Mesodermal cell (in vitro differentiated cells): Measurements from ENCODE around the gene PRSS36.
"Not testable (repeated sequence)": the region's sequence is repeated elsewhere in the genome, so short reads cannot be mapped to it uniquely, and the experiment has no call there.

Experiments used
- H3K27ac ChIP-seq: 2 replicates; pipeline ENCODE4 v1.7.0; 2013; ENCODE audit warnings: mild to moderate bottlenecking, low read depth, low read length, moderate library complexity; ENCODE audit not compliant: severe bottlenecking
- H3K36me3 ChIP-seq: 2 replicates; pipeline ENCODE4 v1.7.1; 2013; ENCODE audit warnings: mild to moderate bottlenecking, low read length, moderate library complexity; ENCODE audit not compliant: control insufficient read depth, insufficient read depth
- H3K4me1 ChIP-seq: one replicate; pipeline ENCODE4 v1.7.1; 2013; ENCODE audit warnings: mild to moderate bottlenecking, low read length; ENCODE audit not compliant: insufficient read depth, control insufficient read depth, poor library complexity, severe bottlenecking
- H3K4me3 ChIP-seq: 2 replicates; pipeline ENCODE4 v1.7.0; 2013; ENCODE audit warnings: low read length, control low read depth, mild to moderate bottlenecking; ENCODE audit not compliant: insufficient read depth, poor library complexity, severe bottlenecking; ENCODE audit errors: extremely low read depth
- H3K9me3 ChIP-seq: 2 replicates; pipeline ENCODE4 v1.7.1; 2013; ENCODE audit warnings: mild to moderate bottlenecking, low read length, moderate library complexity; ENCODE audit not compliant: control insufficient read depth
- WGBS, 2 experiments: methylation state at CpG; one replicate each; pipeline ENCODE4 v1.1.5; 2013; ENCODE audit warnings: missing lambda C conversion rate in 2 of 2; ENCODE audit not compliant: insufficient coverage in 2 of 2; 5-methylcytosine and 5-hydroxymethylcytosine counted together

PRSS36 gene

GRCh38 chr16:31183432-31184428 lies 33.9 kb upstream of the PRSS36 start:
- peak overlapping the region; percentile 89 for H3K4me3 ChIP-seq
- H3K9me3 ChIP-seq: no peaks in the 10 kb centered on the region
- H3K36me3 ChIP-seq: peaks cover 78% of the 10 kb centered on the region
- H3K4me1 ChIP-seq: peaks cover 15% of the 10 kb centered on the region
- 94 to 96% methylated on average over 9 to 10 of the region's 10 CpGs for WGBS, 2 experiments
- no peak overlapping the region for H3K27ac ChIP-seq

GRCh38 chr16:31182391-31182790 lies 32.5 kb upstream of the PRSS36 start:
- Histone ChIP-seq H3K27ac (no peak overlapping the region), H3K4me1 (peaks cover 15% of the 10 kb centered on the region), H3K36me3 (peaks cover 65% of the 10 kb centered on the region), H3K4me3 (peak overlapping the region; percentile 89), H3K9me3 (no peaks in the 10 kb centered on the region)
- 34% methylated on average over 6 to 7 of the region's 7 CpGs for WGBS, 2 experiments

GRCh38 chr16:31181102-31181830 lies 31.4 kb upstream of the PRSS36 start:
- peaks cover 53% of the 10 kb centered on the region for H3K36me3 ChIP-seq
- peak overlapping the region; percentile 89 for H3K4me3 ChIP-seq
- H3K9me3 ChIP-seq: no peaks in the 10 kb centered on the region
- WGBS, 2 experiments: 3% methylated on average over 22 of the region's 31 CpGs
- peak overlapping the region; percentile 99 for H3K27ac ChIP-seq
- H3K4me1 ChIP-seq: peaks cover 15% of the 10 kb centered on the region

- Histone ChIP-seq H3K27ac (peak within 1 kb of the TSS; percentile 99), H3K4me3 (peak within 1 kb of the TSS; percentile 89), H3K4me1 (peaks cover 15% of the 10 kb centered on the region), H3K36me3 (peaks cover 40% of the 10 kb centered on the region), H3K9me3 (no peaks in the 10 kb centered on the region)
- 0% methylated on average over 60 to 63 of the region's 69 CpGs for whole genome bisulfite sequencing, 2 experiments
Measured at GRCh38 chr16:31179747-31180459, 30.0 kb upstream of the PRSS36 start, which contains the start of gene FUS. Gene FUS, plus strand, starts transcription at chr16:31180139. Its CDS starts 76 bp downstream, at chr16:31180215.

- WGBS, 2 experiments: 8 to 9% methylated on average over 27 of the region's 27 CpGs
- Histone ChIP-seq H3K9me3 (no peaks in the 10 kb centered on the region), H3K27ac (peak overlapping the region; percentile 99), H3K4me3 (peak overlapping the region; percentile 89), H3K36me3 (peaks cover 33% of the 10 kb centered on the region), H3K4me1 (peaks cover 15% of the 10 kb centered on the region)
Measured at GRCh38 chr16:31179219-31179746, 29.4 kb upstream of the PRSS36 start.

GRCh38 chr16:31177136-31177535 lies 27.3 kb upstream of the PRSS36 start:
- Histone ChIP-seq H3K4me3 (no peak overlapping the region), H3K27ac (no peak overlapping the region), H3K36me3 (peaks cover 12% of the 10 kb centered on the region), H3K4me1 (no peaks in the 10 kb centered on the region), H3K9me3 (no peaks in the 10 kb centered on the region)
- 83 to 96% methylated on average over 3 of the region's 3 CpGs for WGBS, 2 experiments

GRCh38 chr16:31170048-31170447 lies 20.2 kb upstream of the PRSS36 start:
- not testable (repeated sequence) for H3K4me1 ChIP-seq, H3K9me3 ChIP-seq, H3K36me3 ChIP-seq, H3K4me3 ChIP-seq
- H3K27ac ChIP-seq: peak overlapping the region; percentile 24
- WGBS, 2 experiments: no CpG with 5 or more reads among the region's 2 CpGs

GRCh38 chr16:31168848-31169247 lies 19.0 kb upstream of the PRSS36 start:
- Histone ChIP-seq H3K36me3 (no peaks in the 10 kb centered on the region), H3K4me3 (no peak overlapping the region), H3K27ac (no peak overlapping the region), H3K4me1 (no peaks in the 10 kb centered on the region), H3K9me3 (no peaks in the 10 kb centered on the region)
- WGBS, 2 experiments: 89 to 100% methylated on average over 1 of the region's 2 CpGs

- Histone ChIP-seq H3K36me3 (no peaks in the 10 kb centered on the region), H3K27ac (no peak overlapping the region), H3K9me3 (no peaks in the 10 kb centered on the region), H3K4me1 (no peaks in the 10 kb centered on the region), H3K4me3 (no peak overlapping the region)
- 87 to 93% methylated on average over 7 to 8 of the region's 8 CpGs for WGBS, 2 experiments
Measured at GRCh38 chr16:31167315-31167714, 17.4 kb upstream of the PRSS36 start.

- 78 to 84% methylated on average over 5 to 8 of the region's 8 CpGs for WGBS, 2 experiments
- Histone ChIP-seq H3K27ac (no peak overlapping the region), H3K36me3 (no peaks in the 10 kb centered on the region), H3K9me3 (no peaks in the 10 kb centered on the region), H3K4me1 (no peaks in the 10 kb centered on the region), H3K4me3 (no peak overlapping the region)
Measured at GRCh38 chr16:31157136-31157535, 7.3 kb upstream of the PRSS36 start.
